H1 (cell line): Measurements from ENCODE around the gene CIB2. TPM values are rescaled to one million over a fixed set of nuclear protein-coding genes. Genes with fewer than 3 reads are reported as not detected.

ENCODE experiments used
- CTCF ChIA-PET: fragments of 300-600 bp; sonication (Branson Sonifier 250); formaldehyde crosslinking; loops from one replicate; lab custom pipeline; 2021; ENCODE audit not compliant: partially characterized antibody; lab: Charles Lee
- POLR2A ChIA-PET: fragments of 300-600 bp; sonication (Branson Sonifier 250); formaldehyde crosslinking; loops from one replicate; lab custom pipeline; 2021; ENCODE audit warnings: inconsistent platforms; ENCODE audit not compliant: partially characterized antibody; lab: Charles Lee
- DNase-seq, 2 experiments: peaks; one replicate each; pipeline versions ENCODE4 v3.0.0 to v3.0.0-alpha.2; 2010 to 2022; ENCODE audit warnings: low spot score in 2 of 2, low read depth in 1 of 2, mixed read lengths in 1 of 2
- FAIRE-seq: peaks from 2 replicates; lab custom pipeline; 2011; peaks lifted over from hg19 to GRCh38; lab: Jason Lieb, UNC
- H2AFZ ChIP-seq: 2 replicates; pipeline ENCODE4 v1.8.1; 2012; ENCODE audit warnings: low read length, inconsistent platforms
- H2AK5ac ChIP-seq: 2 replicates; pipeline ENCODE4 v1.6.1; 2013; ENCODE audit warnings: low read depth, low read length
- H2BK120ac ChIP-seq: replicated peaks from 2 replicates; pipeline ENCODE3; 2013; ENCODE audit warnings: low read depth, low read length, inconsistent platforms
- H2BK12ac ChIP-seq: 2 replicates; pipeline ENCODE4 v1.6.1; 2013; ENCODE audit warnings: low read depth, low read length
- H2BK15ac ChIP-seq: 2 replicates; pipeline ENCODE4 v1.6.1; 2013; ENCODE audit warnings: low read length
- H2BK20ac ChIP-seq: 2 replicates; pipeline ENCODE4 v1.6.1; 2013; ENCODE audit warnings: low read length
- H2BK5ac ChIP-seq: 2 replicates; pipeline ENCODE4 v1.6.1; 2013; ENCODE audit warnings: low read depth, low read length
- H3K14ac ChIP-seq: 2 replicates; pipeline ENCODE4 v1.6.1; 2013; ENCODE audit warnings: inconsistent platforms; ENCODE audit not compliant: insufficient read length
- H3K18ac ChIP-seq: 2 replicates; pipeline ENCODE4 v1.6.1; 2013; ENCODE audit warnings: low read length; ENCODE audit errors: extremely low read depth
- H3K23ac ChIP-seq: 2 replicates; pipeline ENCODE4 v1.6.1; 2013; ENCODE audit warnings: inconsistent platforms; ENCODE audit not compliant: insufficient read length
- H3K23me2 ChIP-seq: 2 replicates; pipeline ENCODE4 v1.6.1; 2013; ENCODE audit warnings: low read depth, low read length
- H3K27ac ChIP-seq: 2 replicates; pipeline ENCODE4 v1.6.1; 2011; ENCODE audit warnings: low read depth, low read length, inconsistent platforms
- H3K27me3 ChIP-seq, 4 experiments: replicated peaks in 1 of 4; 1 replicate in 1 of 4; 2 replicates in 3 of 4; pipeline versions ENCODE4 v1.6.1 to v1.8.1; 2011 to 2013; ENCODE audit warnings: low read length in 3 of 4, mild to moderate bottlenecking in 3 of 4, inconsistent platforms in 2 of 4, mixed read lengths in 2 of 4, moderate library complexity in 1 of 4; ENCODE audit not compliant: control insufficient read depth in 3 of 4, insufficient read depth in 3 of 4; ENCODE audit errors: extremely low read depth in 1 of 4
- H3K36me3 ChIP-seq, 4 experiments: 2 replicates each; pipeline versions ENCODE4 v1.6.1 to v1.8.1; 2011 to 2013; ENCODE audit warnings: mild to moderate bottlenecking in 4 of 4, low read length in 3 of 4, moderate library complexity in 2 of 4, control low read depth in 1 of 4, inconsistent platforms in 1 of 4; ENCODE audit not compliant: insufficient read depth in 4 of 4, control insufficient read depth in 2 of 4
- H3K4ac ChIP-seq: replicated peaks from 2 replicates; pipeline ENCODE3; 2013; ENCODE audit warnings: low read length, low read depth, mixed read lengths, inconsistent platforms; ENCODE audit not compliant: insufficient read length
- H3K4me1 ChIP-seq, 4 experiments: replicated peaks in 1 of 4; 1 replicate in 1 of 4; 2 replicates in 3 of 4; pipeline versions ENCODE4 v1.6.1 to v1.8.1; 2011 to 2013; ENCODE audit warnings: low read length in 3 of 4, inconsistent platforms in 2 of 4, mixed read lengths in 1 of 4; ENCODE audit not compliant: insufficient read depth in 4 of 4, control insufficient read depth in 3 of 4
- H3K4me2 ChIP-seq, 2 experiments: 2 replicates each; pipeline versions ENCODE4 v1.6.1 to v1.8.1; 2011 to 2013; ENCODE audit warnings: low read depth in 2 of 2, low read length in 2 of 2, control low read depth in 1 of 2, inconsistent platforms in 1 of 2, mild to moderate bottlenecking in 1 of 2; ENCODE audit not compliant: insufficient read depth in 1 of 2
- H3K4me3 ChIP-seq, 4 experiments: fragments of 200-600, 300-600 bp in 1 of 4; sonication (generic), shearing (Covaris generic), sonication (Bioruptor Twin) in 1 of 4; 2 replicates each; pipeline versions ENCODE4 v1.5.1 to v1.8.1; 2011 to 2016; ENCODE audit warnings: low read length in 4 of 4, low read depth in 3 of 4, control low read depth in 2 of 4, inconsistent platforms in 2 of 4, mild to moderate bottlenecking in 2 of 4, mixed read lengths in 1 of 4, moderate library complexity in 1 of 4; ENCODE audit not compliant: insufficient read depth in 2 of 4; ENCODE audit errors: extremely low read depth in 1 of 4
- H3K56ac ChIP-seq: replicated peaks from 2 replicates; pipeline ENCODE3; 2013; ENCODE audit warnings: low read depth, mild to moderate bottlenecking, mixed read lengths, low read length, inconsistent platforms; ENCODE audit not compliant: insufficient read length
- H3K79me1 ChIP-seq: 2 replicates; pipeline ENCODE4 v1.6.1; 2013; ENCODE audit warnings: low read depth, low read length, control low read depth
- H3K79me2 ChIP-seq, 2 experiments: 2 replicates each; pipeline versions ENCODE4 v1.6.1 to v1.8.1; 2012 to 2013; ENCODE audit warnings: low read length in 2 of 2, mild to moderate bottlenecking in 2 of 2, inconsistent platforms in 1 of 2; ENCODE audit not compliant: insufficient read depth in 2 of 2, control insufficient read depth in 1 of 2
- H3K9ac ChIP-seq, 4 experiments: replicated peaks in 1 of 4; 1 replicate in 1 of 4; 2 replicates in 3 of 4; pipeline versions ENCODE4 v1.6.1 to v1.8.1; 2011 to 2013; ENCODE audit warnings: low read depth in 3 of 4, low read length in 3 of 4, control low read depth in 2 of 4, mild to moderate bottlenecking in 2 of 4, moderate library complexity in 2 of 4, inconsistent platforms in 1 of 4; ENCODE audit errors: extremely low read depth in 1 of 4
- H3K9me3 ChIP-seq, 2 experiments: 2 replicates each; pipeline versions ENCODE4 v1.6.1 to v1.8.1; 2012 to 2013; ENCODE audit warnings: mild to moderate bottlenecking in 2 of 2, moderate library complexity in 2 of 2, control low read depth in 1 of 2, inconsistent platforms in 1 of 2, low read depth in 1 of 2, low read length in 1 of 2, mixed read lengths in 1 of 2; ENCODE audit not compliant: insufficient read depth in 2 of 2
- H4K20me1 ChIP-seq, 2 experiments: replicated peaks in 1 of 2; 2 replicates each; pipeline versions ENCODE3 to v1.8.1; 2011 to 2013; ENCODE audit warnings: inconsistent platforms in 2 of 2, low read length in 2 of 2, mild to moderate bottlenecking in 1 of 2; ENCODE audit not compliant: insufficient read depth in 2 of 2, control insufficient read depth in 1 of 2
- H4K5ac ChIP-seq: 2 replicates; pipeline ENCODE4 v1.6.1; 2013; ENCODE audit warnings: low read length, low read depth, mixed read lengths, inconsistent platforms; ENCODE audit not compliant: insufficient read length
- H4K8ac ChIP-seq: 2 replicates; pipeline ENCODE4 v1.8.0; 2013; ENCODE audit warnings: mild to moderate bottlenecking, moderate library complexity, low read length, inconsistent platforms; ENCODE audit not compliant: insufficient read depth; ENCODE audit errors: extremely low read depth
- H4K91ac ChIP-seq: replicated peaks from 2 replicates; pipeline ENCODE3; 2013; ENCODE audit warnings: low read length, mixed read lengths, inconsistent platforms; ENCODE audit not compliant: insufficient read length
- ATF3 ChIP-seq: IDR thresholded peaks from 2 replicates; pipeline ENCODE4 v1.6.1; 2011; ENCODE audit warnings: low read depth, mild to moderate bottlenecking, low read length; ENCODE audit not compliant: insufficient read depth
- CEBPB ChIP-seq: IDR thresholded peaks from 2 replicates; pipeline ENCODE4 v1.6.1; 2012; ENCODE audit warnings: low read depth, low read length
- CTCF ChIP-seq, 3 experiments: IDR thresholded peaks; 1 replicate in 2 of 3; 2 replicates in 1 of 3; pipeline versions ENCODE4 v1.5.1 to v1.6.1; 2011; ENCODE audit warnings: low read length in 3 of 3, mild to moderate bottlenecking in 3 of 3, inconsistent platforms in 2 of 3, low read depth in 1 of 3, moderate library complexity in 1 of 3; ENCODE audit not compliant: insufficient read depth in 1 of 3; ENCODE audit errors: control extremely low read depth in 1 of 3
- EGR1 ChIP-seq: IDR thresholded peaks from 2 replicates; pipeline ENCODE4 v1.6.1; 2011; ENCODE audit warnings: low read depth, low read length, borderline replicate concordance
- KDM4A ChIP-seq: IDR thresholded peaks from one replicate; pipeline ENCODE4 v1.7.1; 2012; ENCODE audit warnings: low read depth, mild to moderate bottlenecking, moderate library complexity, low read length, inconsistent platforms; ENCODE audit not compliant: severe bottlenecking
- MAFK ChIP-seq: IDR thresholded peaks from 2 replicates; pipeline ENCODE4 v1.6.1; 2012; ENCODE audit warnings: low read depth, mild to moderate bottlenecking, improper control_type of control experiment, low read length
- YY1 ChIP-seq: IDR thresholded peaks from 2 replicates; pipeline ENCODE4 v1.6.1; 2011; ENCODE audit warnings: low read depth, mild to moderate bottlenecking, low read length
- WGBS, 2 experiments: shearing (Covaris generic) in 1 of 2; methylation state at CpG; one replicate each; pipeline versions ENCODE4 v1.1.6 to v1.1.7; 2013 to 2015; ENCODE audit warnings: low lambda C conversion rate in 2 of 2, mixed read lengths in 2 of 2, inconsistent platforms in 1 of 2, low coverage in 1 of 2, missing lambda C conversion rate in 1 of 2; ENCODE audit not compliant: insufficient replicate concordance in 2 of 2, insufficient coverage in 1 of 2, insufficient read length in 1 of 2; ENCODE audit errors: extremely low coverage in 1 of 2, missing lambda C conversion rate in 1 of 2; 5-methylcytosine and 5-hydroxymethylcytosine counted together
- polyA plus RNA-seq, 7 experiments: library from polyadenylated mRNA; depleted of rRNA in 3 of 7; stranded (reverse) in 5 of 7; unstranded in 2 of 7; fragments of >200 nt in 5 of 7; fragments of 200-250 nt in 2 of 7; gene quantifications; 1 replicate in 5 of 7; 2 replicates in 1 of 7; 4 replicates in 1 of 7; pipeline versions ENCODE4 v1.2.1 to v1.2.3, GENCODE V29; 2011 to 2013; ENCODE audit warnings: missing spikeins in 2 of 7, mixed read lengths in 2 of 7
- total RNA-seq: library from RNA; stranded (reverse); fragmentation: NEBNext Ultra II Directional; extraction: Animal tissue kit (Norgen Biotek cat#: 25700); gene quantifications from 2 replicates; pipeline ENCODE4 v1.2.1, GENCODE V29; 2021

Gene CIB2
- total and polyA plus RNA-seq, 2 of the 8 experiments (the other 6 are each of a cell fraction or from before 2014, with no cell fraction given): 41.5 to 45.8 TPM

DNA sequence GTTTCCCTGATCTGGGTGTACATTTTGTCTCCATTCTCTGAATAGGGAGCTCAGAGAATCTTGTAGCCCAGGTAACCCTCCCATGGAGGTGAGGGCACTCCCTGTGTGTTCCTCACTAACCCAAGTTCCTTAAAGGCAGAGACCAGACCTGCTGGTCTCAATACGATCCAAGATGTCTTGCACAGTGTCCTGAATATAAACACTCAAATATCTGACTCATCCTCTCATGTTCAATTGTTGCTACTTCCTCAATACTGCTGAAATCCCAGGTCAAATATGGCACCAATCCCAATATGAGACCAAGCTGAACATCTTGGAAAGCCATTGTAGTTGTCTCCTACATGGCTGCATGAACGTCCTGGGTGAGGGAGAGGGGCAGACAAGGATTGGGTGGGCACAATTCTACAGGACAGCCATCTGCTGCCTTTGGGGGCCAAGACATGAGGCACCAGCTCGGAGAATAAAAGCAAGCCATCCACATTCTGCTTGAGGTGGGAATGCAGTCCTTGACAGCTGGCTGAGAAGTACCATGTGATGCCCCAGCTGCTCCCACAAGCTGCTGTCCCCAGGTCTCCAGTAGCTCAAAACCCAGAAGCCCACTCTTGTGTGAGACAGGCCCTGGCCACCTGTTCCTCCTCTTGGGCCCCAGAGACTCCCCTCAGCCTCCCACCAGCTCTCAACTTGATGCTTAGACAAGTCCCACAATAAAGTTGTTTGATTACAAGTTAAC, 72.0 kb downstream of the CIB2 start:
- H2BK20ac ChIP-seq: no peak overlapping the region
- H3K14ac ChIP-seq: no peak overlapping the region
- FAIRE-seq (no peak), DNase-seq (no peak)
- H3K4me2 ChIP-seq: no peak overlapping the region
- no peak overlapping the region for H3K4me3 ChIP-seq
- H4K91ac ChIP-seq: no peak overlapping the region
- peaks cover 1 to 10% of the 10 kb centered on the region in 2 experiments for H4K20me1 ChIP-seq
- no peaks in the 10 kb centered on the region for H3K36me3 ChIP-seq
- H2BK15ac ChIP-seq: no peak overlapping the region
- H3K4ac ChIP-seq: no peak overlapping the region
- 94% methylated on average over 3 of the region's 3 CpGs; no CpG with 5 or more reads in 1 of the 2 experiments for WGBS, 2 experiments
- H3K27ac ChIP-seq: no peak overlapping the region
- H3K27me3 ChIP-seq: no peaks in the 10 kb centered on the region
- no peak overlapping the region for H4K5ac ChIP-seq
- H3K4me1 ChIP-seq: peaks cover 3 to 16% (median 5%) of the 10 kb centered on the region in 4 experiments
- peaks cover 6% of the 10 kb centered on the region; the same call in 1 of the 2 replicates for H3K79me1 ChIP-seq
- peaks cover 0 to 23% of the 10 kb centered on the region in 2 experiments; a peak in 2 of 4 replicates for H3K79me2 ChIP-seq
- CTCF ChIA-PET: interaction anchor here (0.7 to 2.2 kb wide), 14 partner anchors 8 to 155 kb away, joined by 3 to 6 read pairs (median 3); partner anchors contain the start of gene TBC1D2B
- no peaks in the 10 kb centered on the region for H3K23me2 ChIP-seq
- H2BK120ac ChIP-seq: no peak overlapping the region
- no peak overlapping the region for H3K23ac ChIP-seq
- no peak overlapping the region for H2AFZ ChIP-seq
- H2BK5ac ChIP-seq: no peak overlapping the region
- no peak overlapping the region for H2BK12ac ChIP-seq
- POLR2A ChIA-PET: no interaction called here
- H4K8ac ChIP-seq: no peak overlapping the region
- H2AK5ac ChIP-seq: no peak overlapping the region
- no peaks in the 10 kb centered on the region for H3K9me3 ChIP-seq
- H3K18ac ChIP-seq: no peak overlapping the region
- H3K9ac ChIP-seq: no peak overlapping the region
- H3K56ac ChIP-seq: no peak overlapping the region
- TF ChIP-seq EGR1 (no peak), MAFK (no peak), CEBPB (no peak), CTCF (IDR thresholded peaks at IDR 0.05; ENCODE audit: control extremely low read depth in 1 of 3, insufficient read depth in 1 of 3, low read depth in 1 of 3, low read length in 3 of 3) (no peak), ATF3 (no peak), YY1 (no peak), KDM4A (no peak)
